Urinary bladder (tissue), 4 donors: Measurements from ENCODE around the gene SUSD4. TPM values are rescaled to one million over a fixed set of nuclear protein-coding genes. Genes with fewer than 3 reads are reported as not detected.
"Not testable (repeated sequence)": the region's sequence is repeated elsewhere in the genome, so short reads cannot be mapped to it uniquely, and the experiment has no call there.

Experiments used
- DNase-seq: peaks from one replicate; pipeline ENCODE4 v3.0.0-alpha.2; 2015; ENCODE audit errors: extremely low spot score
- H3K27ac ChIP-seq: one replicate; pipeline ENCODE4 v1.5.1; 2013; ENCODE audit warnings: low read depth, mild to moderate bottlenecking, moderate library complexity
- H3K36me3 ChIP-seq: one replicate; pipeline ENCODE4 v1.6.1; 2013; ENCODE audit warnings: mild to moderate bottlenecking, moderate library complexity; ENCODE audit not compliant: insufficient read depth
- H3K4me1 ChIP-seq: one replicate; pipeline ENCODE4 v1.6.1; 2013; ENCODE audit warnings: mild to moderate bottlenecking, moderate library complexity; ENCODE audit not compliant: insufficient read depth
- H3K4me3 ChIP-seq: one replicate; pipeline ENCODE4 v1.5.1; 2013; ENCODE audit warnings: low read depth, low read length
- WGBS: extraction: QIAGEN DNeasy Blood & Tissue Kit; methylation state at CpG from one replicate; pipeline ENCODE4 v1.1.7; 2013; 5-methylcytosine and 5-hydroxymethylcytosine counted together
- polyA plus RNA-seq: library from polyadenylated mRNA; stranded (reverse); fragments of 200-250 nt; gene quantifications from one replicate; pipeline ENCODE4 v1.2.3, GENCODE V29; 2013
- total RNA-seq: library from RNA; depleted of rRNA; stranded (reverse); fragments of >200 nt; gene quantifications from one replicate; pipeline ENCODE4 v1.2.3, GENCODE V29; 2014
- donor health status: healthy with polysubstance abuse.
- donor health status: healthy.

The SUSD4 gene
- total and polyA plus RNA-seq, 2 donors = 2.0 to 6.3 TPM

DNA sequence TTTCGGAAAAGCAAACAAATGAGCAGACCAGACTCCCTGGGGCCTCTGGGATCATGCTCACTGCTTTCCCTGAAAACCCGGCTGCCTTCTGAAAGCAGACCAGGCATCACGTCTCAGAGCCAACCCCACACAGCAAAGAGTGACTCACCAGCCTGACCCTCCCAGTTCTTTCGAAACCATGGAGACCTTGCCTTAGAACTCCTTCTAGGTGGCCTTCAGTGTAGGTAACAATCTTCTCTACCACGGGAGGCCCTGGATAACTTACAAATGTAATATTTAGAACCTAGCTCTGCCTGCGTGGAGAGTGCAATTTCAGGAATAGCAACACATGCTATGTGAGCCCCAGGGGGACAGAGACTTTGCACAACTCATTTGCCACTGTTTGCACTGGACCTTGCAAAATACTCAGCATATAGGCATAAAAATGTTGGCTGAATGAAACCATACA, 105.2 kb downstream of the SUSD4 start:
- H3K36me3 ChIP-seq = no peaks in the 10 kb centered on the region
- no peak overlapping the region for H3K27ac ChIP-seq
- H3K4me3 ChIP-seq = no peak overlapping the region
- 61% methylated on average over 6 of the region's 6 CpGs for WGBS
- H3K4me1 ChIP-seq = no peaks in the 10 kb centered on the region
- no peak for DNase-seq

DNA sequence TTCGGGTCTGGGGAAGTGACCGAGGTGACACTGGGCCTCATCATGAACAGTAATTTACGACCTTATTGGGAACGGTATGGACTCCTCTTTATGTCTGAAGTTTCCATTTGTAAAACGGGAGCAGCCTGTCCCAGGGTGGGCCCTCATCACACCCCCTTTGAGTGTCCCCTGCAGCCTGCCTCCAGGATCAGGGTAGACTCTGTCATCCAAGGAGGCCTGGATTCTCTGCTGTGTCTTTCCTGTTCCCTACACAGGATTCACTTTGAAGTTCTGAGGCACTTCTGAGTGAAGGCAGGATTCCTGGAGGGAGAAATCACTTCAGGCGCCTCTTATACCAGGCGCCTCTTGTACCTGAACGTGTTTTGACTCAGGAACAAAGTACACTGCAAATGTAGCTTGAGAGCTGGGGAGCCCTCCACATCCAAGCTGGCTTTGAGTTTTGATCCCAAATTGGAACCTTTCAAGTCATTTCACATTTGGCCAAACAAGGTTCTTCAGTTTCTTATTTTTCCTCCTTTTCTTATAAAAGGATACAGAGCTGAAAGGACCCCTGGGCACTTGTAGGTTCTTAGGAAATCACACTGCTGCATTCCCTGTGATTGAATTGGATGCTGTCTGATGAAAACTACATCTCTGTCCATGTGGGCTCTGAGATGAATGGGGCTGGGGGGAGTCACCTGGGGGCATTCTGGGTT, 106.0 kb downstream of the SUSD4 start:
- H3K27ac ChIP-seq = no peak overlapping the region
- no peaks in the 10 kb centered on the region for H3K36me3 ChIP-seq
- no peaks in the 10 kb centered on the region for H3K4me1 ChIP-seq
- no peak for DNase-seq
- WGBS = 81% methylated on average over 8 of the region's 8 CpGs
- no peak overlapping the region for H3K4me3 ChIP-seq

DNA sequence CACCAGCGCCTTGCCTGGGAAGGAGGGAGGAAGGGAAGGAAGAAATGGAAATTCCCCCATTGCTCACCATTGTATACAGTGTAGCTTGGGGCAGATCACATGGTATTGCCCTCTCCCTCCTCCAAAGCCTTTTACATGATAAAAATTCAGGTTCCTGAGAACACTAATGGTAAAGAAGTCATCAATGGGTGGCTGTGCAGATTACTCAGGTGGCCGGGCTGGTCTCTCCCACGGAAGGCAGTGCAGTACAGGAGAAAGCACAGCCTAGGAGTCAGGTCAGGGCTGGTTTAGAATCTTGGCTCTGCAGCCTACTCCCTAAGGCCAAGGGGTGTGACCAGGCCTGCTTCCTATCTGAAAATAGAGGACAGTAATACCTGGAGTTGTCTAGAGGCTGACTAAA, 107.9 kb downstream of the SUSD4 start:
- Histone ChIP-seq H3K4me1 (no peaks in the 10 kb centered on the region), H3K36me3 (no peaks in the 10 kb centered on the region)
- DNase-seq = no peak

DNA sequence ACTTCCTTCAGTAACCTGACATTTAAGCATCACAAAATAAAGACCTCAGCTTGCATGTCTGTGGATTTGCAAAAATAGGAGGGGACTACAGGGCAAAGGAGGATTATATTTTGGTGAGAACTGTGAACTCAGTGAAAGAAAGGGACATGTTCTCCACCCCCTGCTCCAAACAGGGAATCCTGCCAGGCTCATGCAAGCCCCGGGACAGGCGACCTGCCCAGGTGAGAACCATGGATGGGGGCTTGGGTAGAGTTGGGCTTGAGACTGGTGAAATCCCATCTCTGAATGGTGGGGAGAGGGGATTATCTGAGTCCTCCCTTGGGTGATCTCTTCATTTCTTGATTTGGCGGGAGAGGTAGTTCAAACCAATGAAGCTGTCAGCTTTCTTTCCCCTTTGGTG, 110.1 kb downstream of the SUSD4 start:
- DNase-seq = no peak
- Histone ChIP-seq H3K36me3 (no peaks in the 10 kb centered on the region), H3K27ac (no peak overlapping the region), H3K4me3 (no peak overlapping the region), H3K4me1 (no peaks in the 10 kb centered on the region)
- WGBS = 89% methylated on average over 3 of the region's 3 CpGs

More for the DNA sequence above, 107.9 kb downstream of the SUSD4 start:
- 91% methylated on average over 3 of the region's 3 CpGs for WGBS
- no peak overlapping the region for H3K4me3 ChIP-seq
- no peak overlapping the region for H3K27ac ChIP-seq

DNA sequence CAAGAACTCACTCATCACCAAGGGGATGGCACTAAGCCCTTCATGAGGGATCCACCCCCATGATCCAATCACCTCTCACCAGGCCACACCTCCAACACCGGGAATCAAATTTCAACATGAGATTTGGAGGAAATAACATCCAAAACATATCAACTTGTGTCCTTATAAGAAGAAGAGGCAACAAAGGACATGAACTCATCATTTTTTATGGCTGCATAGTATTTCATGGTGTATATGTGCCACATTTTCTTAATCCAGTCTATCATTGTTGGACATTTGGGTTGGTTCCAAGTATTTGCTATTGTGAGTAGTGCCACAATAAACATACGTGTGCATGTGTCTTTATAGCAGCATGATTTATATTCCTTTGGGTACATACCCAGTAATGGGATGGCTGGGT, 112.6 kb downstream of the SUSD4 start:
- not testable (repeated sequence) for H3K4me1 ChIP-seq, H3K36me3 ChIP-seq, H3K4me3 ChIP-seq, H3K27ac ChIP-seq, DNase-seq
- WGBS = 88% methylated on average over 2 of the region's 2 CpGs

DNA sequence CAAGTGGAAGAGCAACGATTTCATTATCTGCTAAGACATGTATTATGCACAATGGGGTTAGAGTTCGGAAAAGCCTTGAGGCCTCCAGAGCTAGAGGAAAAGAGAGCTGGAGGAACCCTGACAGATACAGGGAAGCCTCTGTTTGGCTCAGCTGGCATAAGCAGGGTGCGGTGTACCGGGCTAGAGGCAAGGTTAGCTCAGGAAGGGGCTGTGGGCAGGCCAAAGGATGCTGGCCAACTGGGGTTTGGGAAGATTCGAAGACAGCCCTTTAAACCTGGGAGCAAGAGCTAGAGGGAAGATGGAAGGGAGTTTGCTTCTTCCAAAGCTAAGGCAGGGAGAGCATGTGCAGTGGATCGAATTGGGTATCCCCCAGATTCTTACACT, 113.4 kb downstream of the SUSD4 start:
- DNase-seq = no peak
- Histone ChIP-seq H3K4me1 (no peaks in the 10 kb centered on the region), H3K36me3 (no peaks in the 10 kb centered on the region), H3K27ac (no peak overlapping the region), H3K4me3 (no peak overlapping the region)
- WGBS = 88% methylated on average over 6 of the region's 6 CpGs

DNA sequence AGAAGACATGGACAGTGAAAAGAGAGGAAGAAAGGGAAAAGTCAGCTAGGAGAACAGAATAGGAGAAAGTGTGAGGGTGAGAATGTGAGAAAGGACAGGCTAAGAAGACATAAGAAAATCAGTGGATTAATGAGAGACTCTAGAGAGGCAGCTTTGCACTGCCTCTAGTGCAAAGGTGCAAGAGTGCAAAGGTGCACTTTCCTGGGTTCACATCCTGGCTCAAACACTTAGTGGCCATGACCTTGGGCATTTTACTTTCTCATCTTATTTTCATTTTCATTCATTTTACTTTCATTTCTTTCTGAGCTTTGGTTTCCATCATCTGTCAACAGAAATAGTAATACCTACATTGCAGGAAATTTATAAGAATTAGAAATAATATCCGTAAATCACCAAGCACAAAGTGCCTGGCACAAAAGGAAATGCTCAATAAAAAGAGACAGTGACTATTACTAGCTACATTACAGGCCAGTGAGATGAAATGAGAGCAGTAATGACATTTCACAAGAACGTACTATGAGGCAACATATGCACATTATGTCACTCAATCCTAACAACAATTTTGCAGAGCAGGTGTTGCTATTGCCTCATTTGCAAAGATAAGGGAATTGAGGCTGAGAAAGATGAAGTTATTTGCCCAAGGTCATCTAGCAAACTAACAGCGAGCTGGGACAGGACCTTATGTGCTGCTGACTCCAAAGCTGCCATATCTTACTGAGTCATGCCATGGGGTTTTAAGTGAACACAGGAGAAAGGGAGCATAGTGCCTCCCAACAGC, 113.9 kb downstream of the SUSD4 start:
- H3K27ac ChIP-seq = no peak overlapping the region
- H3K4me1 ChIP-seq = no peaks in the 10 kb centered on the region
- H3K36me3 ChIP-seq = no peaks in the 10 kb centered on the region
- DNase-seq = no peak
- H3K4me3 ChIP-seq = no peak overlapping the region
- 87% methylated on average over 3 of the region's 3 CpGs for WGBS

DNA sequence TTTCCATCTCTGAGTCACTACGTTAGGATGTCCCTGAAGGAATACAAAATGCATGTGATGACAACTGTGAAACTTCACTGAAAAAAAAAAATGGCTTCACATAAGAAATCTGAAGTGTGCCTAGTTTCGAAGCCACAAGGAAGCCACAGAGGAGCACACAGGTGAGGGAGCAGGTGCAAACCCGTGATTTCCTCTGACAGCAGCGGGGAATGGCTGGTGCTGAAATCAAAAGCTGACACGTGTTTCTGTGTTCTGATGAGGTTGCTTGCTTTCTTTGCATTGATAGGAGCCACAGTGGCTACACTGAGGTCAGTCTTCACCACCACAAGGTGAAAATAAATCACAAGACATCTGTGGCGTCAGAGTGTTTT, 115.2 kb downstream of the SUSD4 start:
- WGBS = 79% methylated on average over 6 of the region's 6 CpGs
- H3K4me1 ChIP-seq = no peaks in the 10 kb centered on the region
- H3K27ac ChIP-seq = no peak overlapping the region
- no peak overlapping the region for H3K4me3 ChIP-seq
- no peak for DNase-seq
- no peaks in the 10 kb centered on the region for H3K36me3 ChIP-seq

DNA sequence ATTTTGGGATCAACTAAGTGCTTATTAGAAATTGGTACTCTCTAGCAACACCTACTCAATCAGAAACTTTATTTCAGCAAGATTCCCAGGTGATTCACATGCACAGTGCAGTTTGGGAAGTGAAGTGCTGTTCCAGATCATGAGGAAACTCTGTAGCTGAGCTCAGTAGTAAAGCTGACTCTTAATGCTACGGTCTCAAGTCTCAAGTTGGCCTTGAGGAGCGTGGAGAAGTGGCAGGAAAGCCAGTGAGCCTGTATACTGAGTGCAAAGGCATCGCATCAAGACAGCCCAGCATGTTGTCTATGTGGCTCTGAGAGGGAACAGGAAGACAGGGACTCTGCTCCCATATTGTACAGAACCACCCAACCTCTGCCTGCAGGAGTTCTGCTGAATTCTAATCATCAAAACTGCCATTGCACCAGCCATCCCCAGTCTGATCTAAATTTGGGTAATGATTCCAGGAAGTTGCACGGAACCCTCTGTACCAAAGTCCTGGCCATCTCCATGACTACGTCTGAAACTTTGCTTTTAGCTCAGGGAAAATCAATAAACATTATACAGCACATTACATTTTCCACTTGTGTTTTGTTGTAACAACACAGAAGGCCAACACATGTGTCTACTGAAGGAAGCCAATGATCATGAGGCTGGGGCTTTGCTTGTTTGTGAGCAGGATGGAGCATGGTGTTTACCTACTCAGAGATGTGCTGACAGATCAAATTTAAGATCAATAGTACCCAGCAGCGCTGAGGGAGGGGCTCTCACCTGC, 115.8 kb downstream of the SUSD4 start:
- DNase-seq = no peak
- Histone ChIP-seq H3K4me1 (no peaks in the 10 kb centered on the region), H3K4me3 (no peak overlapping the region), H3K36me3 (no peaks in the 10 kb centered on the region), H3K27ac (no peak overlapping the region)
- 77% methylated on average over 6 of the region's 6 CpGs for WGBS

DNA sequence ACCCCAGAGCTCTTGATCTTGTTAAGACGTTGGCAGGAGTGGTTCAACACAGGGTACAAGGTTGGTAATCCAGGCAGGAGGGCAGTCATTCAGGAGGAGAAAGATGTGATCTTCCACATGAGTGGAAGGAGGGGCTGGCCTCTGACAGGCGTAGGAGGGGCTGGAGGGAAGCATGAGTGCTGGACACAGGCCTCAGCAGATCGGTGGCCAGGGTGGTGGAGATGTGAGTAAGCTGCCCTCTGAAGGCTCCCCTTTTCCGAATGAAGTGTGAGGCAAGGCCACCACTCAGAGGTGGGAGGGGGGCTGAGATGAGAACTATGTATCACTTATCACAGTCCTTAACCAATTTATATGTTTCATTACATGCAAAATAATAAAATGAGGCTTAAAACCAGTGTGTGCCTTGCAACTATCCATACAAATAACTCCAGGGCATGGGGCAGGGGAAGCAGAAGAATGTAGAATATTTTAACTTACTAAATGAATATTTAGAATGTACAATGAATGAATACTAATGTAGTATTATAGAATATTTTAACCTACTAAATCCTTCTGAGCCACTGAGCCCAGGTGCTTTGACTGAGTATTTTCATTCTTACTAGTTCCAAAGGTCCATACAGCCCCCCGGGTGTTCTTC, 117.4 kb downstream of the SUSD4 start:
- H3K27ac ChIP-seq = no peak overlapping the region
- H3K4me3 ChIP-seq = no peak overlapping the region
- no peaks in the 10 kb centered on the region for H3K36me3 ChIP-seq
- 67% methylated on average over 5 of the region's 5 CpGs for WGBS
- no peak for DNase-seq
- no peaks in the 10 kb centered on the region for H3K4me1 ChIP-seq

DNA sequence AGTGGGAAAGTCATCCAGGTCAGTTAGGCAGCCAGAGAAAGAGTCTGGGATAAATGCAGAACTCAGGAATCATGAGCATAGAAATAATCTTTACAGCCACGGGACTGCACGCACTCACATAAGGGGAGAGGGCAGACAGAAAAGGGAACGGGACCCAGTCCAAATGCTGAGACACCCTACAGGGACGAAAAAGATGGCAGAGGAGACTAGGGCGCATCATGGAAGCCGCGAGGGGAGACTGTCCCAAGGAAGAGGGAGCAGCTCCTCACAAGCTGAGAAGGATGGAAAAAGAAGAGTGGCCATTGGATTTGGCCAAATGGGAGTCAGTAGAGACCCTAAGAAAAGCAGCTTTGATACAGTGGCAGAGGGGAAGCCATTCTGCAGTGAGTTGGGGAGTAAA, 118.0 kb downstream of the SUSD4 start:
- DNase-seq = no peak
- H3K27ac ChIP-seq = no peak overlapping the region
- H3K4me3 ChIP-seq = no peak overlapping the region
- no peaks in the 10 kb centered on the region for H3K36me3 ChIP-seq
- 92% methylated on average over 7 of the region's 7 CpGs for WGBS
- H3K4me1 ChIP-seq = no peaks in the 10 kb centered on the region

DNA sequence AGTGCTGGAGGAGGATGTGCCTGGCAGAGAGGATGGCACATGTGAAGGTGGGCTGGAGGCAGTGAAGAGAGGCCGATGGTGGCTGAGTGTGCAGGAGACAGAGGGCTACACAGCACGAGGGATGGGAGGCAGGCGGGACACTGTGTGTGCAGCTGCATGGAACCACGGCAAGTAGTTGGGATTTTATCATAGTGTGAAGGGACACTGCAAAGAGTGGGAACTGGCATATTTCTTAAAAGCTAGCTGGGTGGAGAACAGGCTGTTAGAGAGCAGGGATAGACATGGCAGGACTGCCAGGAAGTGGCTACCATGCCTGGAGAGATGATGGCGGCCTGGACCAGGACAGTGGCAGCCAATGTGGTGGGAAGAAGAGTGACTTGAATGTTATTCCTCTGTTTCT, 118.6 kb downstream of the SUSD4 start:
- Histone ChIP-seq H3K4me3 (no peak overlapping the region), H3K36me3 (no peaks in the 10 kb centered on the region), H3K4me1 (no peaks in the 10 kb centered on the region), H3K27ac (no peak overlapping the region)
- WGBS = 85% methylated on average over 5 of the region's 5 CpGs
- DNase-seq = no peak

DNA sequence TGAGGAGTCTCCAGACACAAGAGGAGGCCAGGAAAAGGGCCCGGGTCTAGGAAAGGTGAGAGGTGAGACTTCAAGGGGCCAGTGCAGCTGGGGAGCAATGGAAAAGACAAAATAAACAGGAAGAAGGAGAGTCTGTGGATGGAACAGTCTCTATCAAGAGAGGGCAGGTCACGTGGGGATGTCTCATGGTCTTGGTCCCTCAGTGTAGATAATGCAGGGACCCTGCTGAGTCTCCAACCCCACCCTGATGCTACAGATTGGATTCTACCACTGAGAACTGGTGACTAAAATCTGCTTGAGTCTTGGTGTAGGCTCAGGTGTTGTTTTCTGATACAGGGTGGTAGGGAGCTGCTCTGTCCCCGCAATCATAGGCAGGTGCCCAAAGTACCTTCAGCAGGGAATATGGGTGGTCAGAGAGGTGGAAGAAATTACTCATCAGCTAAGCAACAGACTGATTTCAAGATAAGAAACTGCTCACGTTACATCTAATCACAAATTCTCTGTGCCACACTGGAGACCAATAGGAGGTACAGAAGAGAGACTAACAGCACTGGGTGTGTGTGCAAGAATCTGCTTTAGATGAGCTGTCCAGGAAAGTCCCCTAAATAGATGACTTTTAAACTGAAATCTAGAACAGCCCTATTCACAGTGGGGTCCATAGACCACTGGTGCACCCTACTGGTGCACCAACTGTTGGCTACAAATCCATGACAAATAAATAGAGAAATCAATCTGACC, 119.4 kb downstream of the SUSD4 start:
- no peaks in the 10 kb centered on the region for H3K4me1 ChIP-seq
- no peak overlapping the region for H3K4me3 ChIP-seq
- H3K36me3 ChIP-seq = no peaks in the 10 kb centered on the region
- no peak for DNase-seq
- WGBS = 74% methylated on average over 4 of the region's 4 CpGs
- H3K27ac ChIP-seq = no peak overlapping the region
